ENCODE measurements around the gene WDR89.
"Not testable (repeated sequence)": the region's sequence is repeated elsewhere in the genome, so short reads cannot be mapped to it uniquely, and the experiment has no call there.

Gene WDR89

DNA sequence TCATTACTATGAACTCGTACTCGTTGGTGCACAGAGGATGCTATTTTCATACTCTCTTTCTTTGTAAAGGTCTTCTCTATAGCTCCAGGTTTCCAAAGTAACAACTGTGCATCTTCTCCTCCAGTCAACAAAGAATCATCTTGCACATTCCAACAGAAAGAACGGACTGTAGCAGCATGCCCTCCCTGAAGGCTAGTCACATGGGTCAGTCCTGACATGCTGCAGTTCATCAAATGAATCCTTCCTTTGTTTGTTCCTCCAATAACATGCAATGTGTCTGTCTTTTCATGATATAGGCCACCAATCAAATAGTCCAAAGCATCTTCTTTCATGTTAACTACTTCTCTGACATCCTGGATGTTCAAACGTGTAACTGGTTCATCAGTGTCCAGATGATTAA lies 42.9 kb downstream of the WDR89 start:
- Mint-ChIP-seq H3K27ac (no peak overlapping the region), H3K4me1 (ENCODE audit: low read depth) (no peaks in the 10 kb centered on the region), H3K27me3 (ENCODE audit: low read depth) (no peaks in the 10 kb centered on the region), H3K4me3 (no peak overlapping the region), H3K36me3 (ENCODE audit: low read depth) (peaks cover 70% of the 10 kb centered on the region), H3K9me3 (peaks cover 32% of the 10 kb centered on the region)
- no peak for DNase-seq (ENCODE audit: low spot score)

DNA sequence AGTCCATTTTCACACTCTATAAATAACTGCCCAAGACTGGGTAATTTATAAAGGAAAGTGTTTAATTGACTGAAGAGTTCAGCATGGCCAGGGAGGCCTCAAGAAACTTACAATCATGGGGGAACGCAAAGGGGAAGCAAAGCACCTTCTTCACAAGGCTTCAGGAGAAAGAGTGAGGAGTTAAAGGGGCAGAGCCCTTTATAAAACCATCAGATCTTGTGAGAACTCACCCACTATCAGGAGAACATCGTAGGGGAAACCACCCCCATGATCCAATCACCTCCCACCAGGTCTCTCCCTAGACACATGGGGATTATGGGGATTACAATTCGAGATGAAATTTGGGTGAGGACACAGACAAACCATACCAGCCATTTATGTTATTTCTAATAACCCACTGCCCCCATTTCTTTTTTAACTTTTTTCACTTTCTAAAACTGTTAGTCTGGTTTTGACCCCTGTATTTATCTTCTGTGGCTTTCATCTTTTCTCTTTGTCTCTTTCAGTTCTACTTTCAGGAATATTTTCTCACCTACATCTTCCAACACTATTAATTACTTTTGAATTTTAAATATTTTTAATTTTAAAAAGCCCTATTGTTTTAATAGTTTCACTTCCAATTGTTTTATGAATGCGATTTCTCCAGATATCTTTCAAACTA lies 44.5 kb downstream of the WDR89 start:
- Mint-ChIP-seq H3K4me3 (no peak overlapping the region), H3K27me3 (ENCODE audit: low read depth) (no peaks in the 10 kb centered on the region), H3K9me3 (peaks cover 36% of the 10 kb centered on the region)

DNA sequence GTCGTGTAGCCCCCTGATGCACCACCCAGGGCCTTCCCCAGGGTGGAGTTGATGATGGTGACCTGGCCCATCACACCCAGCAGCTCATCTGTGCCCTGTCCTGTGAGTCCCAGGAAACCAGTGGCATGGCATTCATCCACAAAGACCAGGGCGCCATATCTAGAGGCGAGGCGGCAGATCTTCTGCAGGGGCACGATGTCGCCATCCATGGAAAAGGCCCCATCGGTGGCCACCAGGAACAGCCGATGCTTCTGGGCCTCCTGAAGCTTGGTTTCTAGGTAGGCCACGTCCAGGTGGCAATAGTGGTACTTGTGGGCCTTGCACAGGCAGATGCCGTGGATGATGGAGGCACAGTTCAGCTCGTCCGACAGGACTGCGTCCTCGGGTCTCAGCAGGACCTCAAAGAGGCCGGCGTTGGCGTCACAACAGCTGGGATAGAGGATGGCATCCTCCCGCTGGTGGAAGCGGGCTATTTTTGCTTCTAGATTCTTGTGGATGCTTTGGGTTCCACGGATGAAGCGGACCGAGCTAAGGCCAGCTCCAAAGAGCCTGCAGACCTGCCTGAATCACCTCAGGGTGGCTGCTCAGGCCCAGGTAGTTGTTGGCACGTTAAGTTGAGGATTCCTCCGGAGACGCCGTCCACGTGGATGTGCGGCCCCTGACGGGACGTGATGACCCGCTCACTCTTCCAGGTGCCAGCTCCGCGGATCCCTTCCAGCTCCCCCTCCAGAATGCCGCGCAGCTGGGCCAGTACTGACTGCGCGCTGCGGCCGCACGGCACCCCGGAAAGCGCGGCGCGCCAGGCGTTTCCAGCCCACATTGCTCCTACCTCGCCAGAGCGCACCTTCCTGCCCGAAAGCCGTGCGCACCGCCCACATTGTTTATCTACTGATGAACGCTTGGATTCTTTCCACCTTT lies 47.0 kb downstream of the WDR89 start:
- peaks cover 47% of the 10 kb centered on the region for H3K36me3 Mint-ChIP-seq (ENCODE audit: low read depth)
- DNase-seq (ENCODE audit: low spot score), result no peak
- H3K27me3 Mint-ChIP-seq (ENCODE audit: low read depth), result no peaks in the 10 kb centered on the region
- peaks cover 36% of the 10 kb centered on the region for H3K9me3 Mint-ChIP-seq
- H3K27ac Mint-ChIP-seq, result no peak overlapping the region
- no peaks in the 10 kb centered on the region for H3K4me1 Mint-ChIP-seq (ENCODE audit: low read depth)
- H3K4me3 Mint-ChIP-seq, result no peak overlapping the region

More for the DNA sequence above, 44.5 kb downstream of the WDR89 start:
- peaks cover 62% of the 10 kb centered on the region for H3K36me3 Mint-ChIP-seq (ENCODE audit: low read depth)
- H3K4me1 Mint-ChIP-seq (ENCODE audit: low read depth), result no peaks in the 10 kb centered on the region
- no peak for DNase-seq (ENCODE audit: low spot score)
- H3K27ac Mint-ChIP-seq, result no peak overlapping the region

DNA sequence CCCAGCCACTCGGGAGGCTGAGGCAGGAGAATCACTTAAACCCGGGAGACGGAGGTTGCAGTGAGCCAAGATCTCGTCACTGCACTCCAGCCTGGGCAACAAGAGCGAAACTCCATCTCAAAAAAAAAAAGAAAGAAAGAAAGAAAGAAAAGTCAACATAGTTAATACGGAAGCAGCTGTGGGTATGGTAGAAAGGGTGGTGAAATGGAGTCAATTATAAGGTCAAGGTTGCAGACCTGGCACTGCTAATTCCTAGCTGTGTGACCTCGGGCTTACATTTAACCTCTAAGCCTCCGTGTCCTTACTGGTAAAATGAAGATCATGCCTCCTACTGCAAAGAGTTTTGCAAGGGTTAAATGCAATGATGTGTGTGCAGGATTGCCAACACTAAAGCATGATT lies 58.6 kb downstream of the WDR89 start:
- H3K27me3 Mint-ChIP-seq (ENCODE audit: low read depth); H3K27ac Mint-ChIP-seq; H3K36me3 Mint-ChIP-seq (ENCODE audit: low read depth); H3K4me3 Mint-ChIP-seq; H3K9me3 Mint-ChIP-seq; DNase-seq (ENCODE audit: low spot score); H3K4me1 Mint-ChIP-seq (ENCODE audit: low read depth): not testable (repeated sequence)

DNA sequence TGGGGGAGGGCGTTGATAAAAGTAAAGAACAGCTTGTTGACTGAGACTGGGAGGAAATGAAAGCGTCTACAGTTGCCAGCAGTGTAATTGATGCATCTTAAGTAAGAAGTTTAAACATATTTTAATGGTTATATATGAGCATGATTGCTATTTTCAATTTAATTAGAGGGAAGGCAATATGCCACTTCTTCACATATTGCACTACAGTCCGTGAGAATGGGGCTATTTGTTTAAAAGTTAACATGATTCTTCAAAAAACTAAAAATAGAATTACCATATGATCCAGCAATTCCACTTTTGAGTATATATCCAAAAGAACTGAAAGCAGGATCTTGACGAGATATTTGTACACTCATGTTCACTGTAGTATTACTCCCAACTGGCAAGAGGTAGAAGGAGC lies 60.2 kb downstream of the WDR89 start:
- H3K4me1 Mint-ChIP-seq (ENCODE audit: low read depth), result no peaks in the 10 kb centered on the region
- no peaks in the 10 kb centered on the region for H3K36me3 Mint-ChIP-seq (ENCODE audit: low read depth)
- H3K27ac Mint-ChIP-seq, result no peak overlapping the region
- H3K4me3 Mint-ChIP-seq, result no peak overlapping the region
- no peaks in the 10 kb centered on the region for H3K27me3 Mint-ChIP-seq (ENCODE audit: low read depth)
- H3K9me3 Mint-ChIP-seq, result no peaks in the 10 kb centered on the region
- DNase-seq (ENCODE audit: low spot score), result no peak

DNA sequence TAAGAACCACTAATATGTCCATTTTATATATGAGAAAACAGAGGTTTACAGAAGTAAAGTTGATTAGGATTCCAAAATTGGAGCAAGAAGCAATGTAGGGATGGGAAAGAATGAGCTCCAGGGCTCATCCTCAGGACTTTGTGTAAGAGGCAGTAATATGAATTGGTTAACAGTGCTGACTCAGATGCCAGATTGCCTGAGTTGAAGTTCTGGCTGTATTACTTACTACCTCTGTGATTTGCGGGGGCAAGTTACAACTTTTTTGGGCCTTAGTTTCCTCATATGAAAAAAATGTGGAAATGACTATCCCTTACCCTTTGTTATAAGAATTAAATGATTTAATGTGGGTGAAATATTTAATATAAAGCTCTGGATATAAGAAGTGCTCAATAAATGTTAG lies 63.4 kb downstream of the WDR89 start:
- Mint-ChIP-seq H3K9me3 (no peaks in the 10 kb centered on the region), H3K27me3 (ENCODE audit: low read depth) (no peaks in the 10 kb centered on the region), H3K4me1 (ENCODE audit: low read depth) (no peaks in the 10 kb centered on the region), H3K36me3 (ENCODE audit: low read depth) (no peaks in the 10 kb centered on the region), H3K27ac (no peak overlapping the region), H3K4me3 (no peak overlapping the region)
- no peak for DNase-seq (ENCODE audit: low spot score)

DNA sequence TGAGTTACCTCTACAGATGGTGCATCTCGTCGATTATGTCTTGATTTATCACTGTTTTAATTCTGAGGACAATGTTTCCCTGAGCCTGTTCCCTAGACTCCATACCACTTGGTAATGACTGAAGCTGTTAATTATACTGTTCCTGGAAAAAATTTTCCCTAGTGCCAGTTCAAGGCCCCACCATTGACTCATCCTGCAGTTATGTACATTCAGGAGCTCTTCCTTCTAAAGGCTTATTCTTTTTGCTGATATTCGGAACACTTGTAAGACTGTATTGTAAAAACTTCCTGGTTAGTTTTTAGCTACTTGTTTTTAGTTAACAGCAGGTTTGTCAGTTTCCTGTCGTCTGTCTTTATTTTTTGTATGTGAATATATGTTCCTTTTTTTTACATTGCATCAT lies 68.1 kb downstream of the WDR89 start:
- no peak for DNase-seq (ENCODE audit: low spot score)

DNA sequence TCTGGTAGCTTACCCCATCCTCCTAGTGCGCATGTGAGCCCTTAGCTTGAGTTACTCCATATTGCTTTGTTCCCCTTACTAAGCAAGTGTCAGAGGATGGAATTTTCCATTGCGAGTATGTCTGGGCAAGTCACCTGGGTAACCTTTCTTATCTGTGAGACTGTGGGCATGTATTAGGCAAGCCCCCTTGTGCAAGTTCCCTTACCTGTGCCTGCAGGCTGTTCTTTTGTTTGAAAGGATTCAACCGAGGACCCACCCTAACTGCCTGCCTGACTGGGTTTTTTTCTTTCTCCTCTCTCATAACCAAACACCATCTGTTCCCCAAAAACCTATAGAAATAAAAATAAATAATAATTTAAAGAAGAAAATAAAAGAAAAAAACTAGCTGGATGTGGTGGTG lies 76.2 kb downstream of the WDR89 start:
- no peaks in the 10 kb centered on the region for H3K4me1 Mint-ChIP-seq (ENCODE audit: low read depth)
- no peak for DNase-seq (ENCODE audit: low spot score)
- peaks cover 2% of the 10 kb centered on the region for H3K27me3 Mint-ChIP-seq (ENCODE audit: low read depth)
- no peak overlapping the region for H3K27ac Mint-ChIP-seq
- no peak overlapping the region for H3K4me3 Mint-ChIP-seq
- no peaks in the 10 kb centered on the region for H3K36me3 Mint-ChIP-seq (ENCODE audit: low read depth)
- H3K9me3 Mint-ChIP-seq, result no peaks in the 10 kb centered on the region

More for the DNA sequence above, 68.1 kb downstream of the WDR89 start:
- no peaks in the 10 kb centered on the region for H3K36me3 Mint-ChIP-seq (ENCODE audit: low read depth)
- no peaks in the 10 kb centered on the region for H3K9me3 Mint-ChIP-seq
- H3K4me1 Mint-ChIP-seq (ENCODE audit: low read depth), result no peaks in the 10 kb centered on the region
- no peaks in the 10 kb centered on the region for H3K27me3 Mint-ChIP-seq (ENCODE audit: low read depth)
- no peak overlapping the region for H3K4me3 Mint-ChIP-seq
- H3K27ac Mint-ChIP-seq, result no peak overlapping the region

DNA sequence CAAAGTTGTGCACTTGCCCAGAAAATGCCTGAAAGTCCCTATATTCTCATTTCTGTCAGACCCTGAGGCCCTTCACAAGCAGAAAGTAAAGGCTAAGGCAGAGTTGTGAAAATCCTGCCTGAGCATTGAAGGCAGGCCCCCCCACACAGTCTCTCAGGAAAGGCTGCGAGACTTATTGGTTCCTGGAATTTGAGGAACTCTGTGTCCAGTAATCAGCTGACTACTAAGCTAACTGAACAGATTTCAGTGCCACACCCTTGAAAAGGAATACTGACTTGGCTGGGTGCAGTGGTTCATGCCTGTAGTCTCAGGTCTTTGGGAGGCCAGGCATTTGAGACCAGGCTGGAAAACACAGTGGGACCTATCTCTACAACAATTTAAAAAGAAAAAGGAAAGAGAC lies 77.4 kb downstream of the WDR89 start:
- Mint-ChIP-seq H3K4me3 (no peak overlapping the region), H3K27ac (no peak overlapping the region), H3K36me3 (ENCODE audit: low read depth) (no peaks in the 10 kb centered on the region), H3K9me3 (no peaks in the 10 kb centered on the region), H3K4me1 (ENCODE audit: low read depth) (no peaks in the 10 kb centered on the region), H3K27me3 (ENCODE audit: low read depth) (peaks cover 2% of the 10 kb centered on the region)
- no peak for DNase-seq (ENCODE audit: low spot score)

DNA sequence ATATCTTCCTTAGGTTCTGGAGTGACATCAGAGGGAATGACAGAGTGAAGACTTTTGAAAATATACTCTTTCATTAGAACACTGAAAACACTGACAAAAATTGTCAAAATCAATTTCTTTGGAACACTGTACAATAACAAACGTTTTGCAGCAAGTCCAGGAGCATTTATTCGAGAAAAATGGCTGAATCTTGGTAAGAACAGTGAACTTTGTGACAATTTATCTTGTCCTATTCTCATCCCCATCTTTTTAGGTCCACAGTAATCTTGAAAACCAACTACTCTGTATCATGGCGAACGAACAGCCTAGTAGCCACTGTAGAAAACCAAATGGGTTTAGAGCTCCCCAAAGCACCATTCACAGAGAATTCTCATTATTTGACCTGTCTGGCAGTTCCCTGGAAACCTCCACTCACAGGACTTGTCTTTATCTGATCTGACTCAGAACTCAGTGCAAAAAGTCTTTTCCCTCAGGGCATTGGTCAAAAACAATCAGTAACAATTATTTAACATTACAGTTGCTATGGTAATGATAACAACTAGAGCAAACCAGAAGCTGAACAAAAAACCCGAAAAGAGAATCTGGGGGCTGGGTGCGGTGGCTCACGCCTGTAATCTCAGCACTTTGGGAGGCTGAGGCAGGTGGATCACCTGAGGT lies 78.2 kb downstream of the WDR89 start:
- DNase-seq (ENCODE audit: low spot score), result no peak
- no peaks in the 10 kb centered on the region for H3K9me3 Mint-ChIP-seq
- no peak overlapping the region for H3K4me3 Mint-ChIP-seq
- H3K27me3 Mint-ChIP-seq (ENCODE audit: low read depth), result peaks cover 2% of the 10 kb centered on the region
- H3K4me1 Mint-ChIP-seq (ENCODE audit: low read depth), result no peaks in the 10 kb centered on the region
- no peak overlapping the region for H3K27ac Mint-ChIP-seq
- no peaks in the 10 kb centered on the region for H3K36me3 Mint-ChIP-seq (ENCODE audit: low read depth)

DNA sequence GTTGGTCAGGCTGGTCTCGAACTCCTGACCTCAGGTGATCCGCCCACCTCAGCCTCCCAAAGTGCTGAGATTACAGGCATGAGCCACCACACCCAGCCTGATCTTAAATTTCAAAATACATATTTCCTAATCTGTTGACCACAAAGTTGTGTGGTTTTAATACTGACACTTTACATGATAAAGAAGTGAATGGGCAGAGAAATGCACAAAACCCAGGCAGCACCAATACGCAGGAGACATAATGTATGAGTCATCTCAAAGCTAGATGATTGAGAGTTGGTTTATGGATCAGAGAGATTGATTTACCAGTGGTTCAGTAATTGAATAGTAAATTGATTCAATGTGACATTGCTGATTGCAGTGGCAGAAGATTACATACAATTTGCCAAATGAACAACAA lies 79.3 kb downstream of the WDR89 start:
- no peak overlapping the region for H3K4me3 Mint-ChIP-seq
- peaks cover 2% of the 10 kb centered on the region for H3K27me3 Mint-ChIP-seq (ENCODE audit: low read depth)
- H3K9me3 Mint-ChIP-seq, result no peaks in the 10 kb centered on the region
- no peaks in the 10 kb centered on the region for H3K36me3 Mint-ChIP-seq (ENCODE audit: low read depth)
- no peak for DNase-seq (ENCODE audit: low spot score)
- H3K27ac Mint-ChIP-seq, result no peak overlapping the region
- H3K4me1 Mint-ChIP-seq (ENCODE audit: low read depth), result no peaks in the 10 kb centered on the region

DNA sequence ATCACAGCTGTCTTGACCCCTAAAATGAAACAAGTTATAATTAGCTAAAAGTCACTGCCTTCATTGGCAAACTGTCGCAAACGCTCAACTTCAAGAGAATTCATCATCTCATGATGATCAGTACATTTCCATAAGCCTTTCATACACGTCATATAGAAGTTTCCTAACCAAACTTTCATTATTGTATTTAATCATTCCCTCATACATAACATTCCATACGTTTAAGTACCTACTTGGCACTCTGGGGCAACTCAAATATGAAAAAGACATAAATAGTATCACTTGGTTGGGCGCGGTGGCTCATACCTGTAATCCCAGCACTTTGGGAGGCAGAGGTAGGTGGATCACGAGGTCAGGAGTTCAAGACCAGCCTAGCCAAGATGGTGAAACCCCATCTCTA lies 86.1 kb downstream of the WDR89 start:
- H3K4me1 Mint-ChIP-seq (ENCODE audit: low read depth), result no peaks in the 10 kb centered on the region
- no peak overlapping the region for H3K4me3 Mint-ChIP-seq
- no peaks in the 10 kb centered on the region for H3K36me3 Mint-ChIP-seq (ENCODE audit: low read depth)
- no peaks in the 10 kb centered on the region for H3K27me3 Mint-ChIP-seq (ENCODE audit: low read depth)
- H3K9me3 Mint-ChIP-seq, result no peaks in the 10 kb centered on the region
- no peak for DNase-seq (ENCODE audit: low spot score)
- no peak overlapping the region for H3K27ac Mint-ChIP-seq

DNA sequence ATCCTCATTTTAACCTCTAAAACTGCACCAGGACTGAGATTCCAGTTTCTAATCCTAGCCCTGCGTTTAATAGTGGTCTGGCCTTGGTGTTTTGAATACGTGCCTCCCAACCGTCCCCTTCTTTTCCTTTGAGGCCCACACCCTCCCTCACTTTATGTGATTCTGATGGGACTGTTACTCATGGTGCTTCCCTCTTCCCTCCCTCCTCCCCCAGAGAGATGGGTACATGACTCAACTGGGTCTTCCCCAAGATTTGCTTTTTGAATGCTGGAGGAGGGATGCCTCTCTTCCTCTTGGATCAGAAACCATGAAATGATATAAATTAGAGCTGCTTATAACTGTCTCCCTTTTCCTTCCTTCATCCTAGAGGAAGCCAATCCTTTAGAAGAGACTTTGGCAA lies 90.3 kb downstream of the WDR89 start:
- no peaks in the 10 kb centered on the region for H3K4me1 Mint-ChIP-seq (ENCODE audit: low read depth)
- H3K27me3 Mint-ChIP-seq (ENCODE audit: low read depth), result peaks cover 3% of the 10 kb centered on the region
- DNase-seq (ENCODE audit: low spot score), result no peak
- H3K27ac Mint-ChIP-seq, result no peak overlapping the region
- H3K9me3 Mint-ChIP-seq, result no peaks in the 10 kb centered on the region
- no peak overlapping the region for H3K4me3 Mint-ChIP-seq
- no peaks in the 10 kb centered on the region for H3K36me3 Mint-ChIP-seq (ENCODE audit: low read depth)

DNA sequence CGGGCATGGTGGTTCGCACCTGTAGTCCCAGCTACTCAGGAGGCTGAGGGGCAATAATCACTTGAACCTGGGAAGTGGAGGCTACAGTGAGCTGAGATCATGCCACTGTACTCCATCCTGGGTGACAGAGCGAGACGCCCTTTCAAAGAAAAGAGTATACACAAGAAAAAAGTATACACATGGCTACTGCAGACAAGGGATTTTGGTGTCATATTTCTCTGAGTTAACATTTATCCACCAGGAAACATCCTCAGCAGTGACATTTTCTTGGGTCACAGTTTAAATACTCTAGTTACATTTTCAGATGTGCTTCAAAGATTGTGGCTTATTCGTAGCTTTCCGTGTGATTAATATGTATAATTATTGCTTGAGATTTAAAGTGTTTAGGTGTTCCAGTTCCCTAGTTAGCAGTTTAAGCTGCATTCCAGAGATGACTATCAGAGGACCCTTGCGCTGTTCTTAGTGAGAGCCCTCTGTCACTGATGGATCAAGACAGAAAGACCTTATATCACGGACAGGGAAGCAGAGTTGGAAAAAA lies 93.8 kb downstream of the WDR89 start:
- H3K4me3 Mint-ChIP-seq, result no peak overlapping the region
- peaks cover 3% of the 10 kb centered on the region for H3K36me3 Mint-ChIP-seq (ENCODE audit: low read depth)
- peaks cover 10% of the 10 kb centered on the region for H3K4me1 Mint-ChIP-seq (ENCODE audit: low read depth)
- no peaks in the 10 kb centered on the region for H3K9me3 Mint-ChIP-seq
- peaks cover 3% of the 10 kb centered on the region for H3K27me3 Mint-ChIP-seq (ENCODE audit: low read depth)
- H3K27ac Mint-ChIP-seq, result no peak overlapping the region
- DNase-seq (ENCODE audit: low spot score), result no peak
